Erythroblast (primary cell): ENCODE data around the gene FOSL1.

Experiments
- DNase-seq, 2 experiments: peaks; one replicate each; lab custom pipeline; 2025; lab: John Stamatoyannopoulos, UW
- GATA1 ChIP-seq: IDR thresholded peaks from 2 replicates; pipeline ENCODE4 v1.6.1; 2011; ENCODE audit warnings: low read depth, mild to moderate bottlenecking, control low read depth, low read length, moderate library complexity
- POLR2A ChIP-seq: IDR thresholded peaks from 2 replicates; pipeline ENCODE4 v1.6.1; 2011; ENCODE audit warnings: mild to moderate bottlenecking, low read length

FOSL1 gene

GRCh38 chr11:65884716-65885092 is 15.5 kb downstream of the FOSL1 start:
- peak; percentile 84 to 91 for DNase-seq
- TF ChIP-seq GATA1 (no peak), POLR2A (no peak)

- TF ChIP-seq POLR2A: no peak
- TF ChIP-seq GATA1: no peak
- no peak for DNase-seq
These were observed 16.1 kb downstream of the FOSL1 start for GRCh38 chr11:65883786-65884715.

DNA sequence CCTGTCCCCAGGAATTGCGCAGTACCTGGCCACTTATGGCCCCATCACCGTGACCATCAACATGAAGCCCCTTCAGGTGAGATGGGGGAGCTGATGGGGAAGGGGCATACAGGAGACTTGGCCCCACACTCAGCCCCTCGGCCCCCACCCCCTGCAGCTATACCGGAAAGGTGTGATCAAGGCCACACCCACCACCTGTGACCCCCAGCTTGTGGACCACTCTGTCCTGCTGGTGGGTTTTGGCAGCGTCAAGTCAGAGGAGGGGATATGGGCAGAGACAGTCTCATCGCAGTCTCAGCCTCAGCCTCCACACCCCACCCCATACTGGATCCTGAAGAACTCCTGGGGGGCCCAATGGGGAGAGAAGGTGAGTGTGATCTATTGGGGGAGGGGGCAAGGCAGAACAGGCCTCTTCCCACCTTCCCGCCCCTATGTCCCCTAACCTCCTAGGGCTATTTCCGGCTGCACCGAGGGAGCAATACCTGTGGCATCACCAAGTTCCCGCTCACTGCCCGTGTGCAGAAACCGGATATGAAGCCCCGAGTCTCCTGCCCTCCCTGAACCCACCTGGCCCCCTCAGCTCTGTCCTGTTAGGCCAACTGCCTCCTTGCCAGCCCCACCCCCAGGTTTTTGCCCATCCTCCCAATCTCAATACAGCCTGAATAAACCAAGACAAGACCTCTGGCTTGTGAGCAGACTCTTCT is 17.0 kb downstream of the FOSL1 start:
- DNase-seq: no peak
- TF ChIP-seq POLR2A: no peak
- no peak for TF ChIP-seq GATA1

GRCh38 chr11:65882120-65883057 is 17.8 kb downstream of the FOSL1 start:
- no peak for DNase-seq
- TF ChIP-seq POLR2A: no peak
- no peak for TF ChIP-seq GATA1

- TF ChIP-seq GATA1 (no peak), POLR2A (no peak)
- no peak for DNase-seq
These were observed 19.3 kb downstream of the FOSL1 start for GRCh38 chr11:65880844-65881421.

GRCh38 chr11:65880027-65880426 is 20.2 kb downstream of the FOSL1 start:
- TF ChIP-seq GATA1 (no peak), POLR2A (no peak)
- DNase-seq: no peak

GRCh38 chr11:65879617-65880016 is 20.6 kb downstream of the FOSL1 start, which contains the start of gene CTSW:
Gene CTSW (plus strand): TSS chr11:65879837. CDS start chr11:65879855, 18 bp downstream.
- DNase-seq: no peak
- TF ChIP-seq POLR2A (no peak), GATA1 (no peak)

GRCh38 chr11:65873318-65874156 is 26.7 kb downstream of the FOSL1 start:
- no peak for TF ChIP-seq GATA1
- TF ChIP-seq POLR2A: peak; percentile 82
- DNase-seq: peak; percentile 91 to 95

GRCh38 chr11:65872586-65873317 is 27.4 kb downstream of the FOSL1 start, which contains the start of gene EFEMP2:
Gene EFEMP2 (minus strand): TSS chr11:65872800. CDS start chr11:65872354, 446 bp downstream.
- DNase-seq: no peak
- TF ChIP-seq POLR2A (no peak), GATA1 (no peak)

DNA sequence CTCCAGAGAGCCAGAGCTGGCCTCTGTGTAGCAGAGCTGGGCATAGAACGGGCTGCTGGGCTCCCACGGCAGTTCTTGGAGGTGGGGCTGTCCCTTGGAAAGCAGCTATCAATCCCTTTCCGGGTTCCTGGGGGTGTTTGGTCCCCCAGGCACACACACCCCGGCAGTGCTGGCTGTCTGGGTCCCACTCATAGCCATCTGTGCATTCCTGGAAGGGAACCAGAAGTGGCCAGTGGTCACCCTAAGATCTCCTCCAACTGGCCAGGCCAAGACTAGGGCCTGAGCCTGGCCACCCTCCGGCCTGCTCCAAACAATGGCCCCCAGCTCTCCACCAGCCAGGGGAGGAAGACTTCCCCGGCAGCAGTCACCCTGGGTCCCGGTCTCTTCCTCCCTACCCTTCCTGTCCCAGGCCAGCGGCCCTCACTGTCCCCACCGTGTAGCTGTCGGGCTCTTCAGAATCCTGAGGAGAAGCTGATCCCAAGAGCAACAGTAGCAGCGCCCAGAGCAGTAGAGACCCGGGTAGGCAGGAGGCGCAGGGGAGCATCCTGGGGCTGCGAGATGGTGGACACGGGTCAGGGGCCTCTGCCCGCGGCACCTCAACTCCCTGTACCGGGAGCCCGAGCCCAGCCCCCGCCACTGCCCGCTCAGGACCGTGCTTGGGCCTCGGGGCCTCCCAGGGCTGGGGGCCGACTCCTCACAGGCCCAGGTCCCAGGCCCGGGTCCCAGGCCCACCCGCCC is 28.2 kb downstream of the FOSL1 start:
- TF ChIP-seq GATA1: no peak
- TF ChIP-seq POLR2A: no peak
- DNase-seq: no peak
